Measurements from ENCODE around the gene ZNF580. TPM values are rescaled to one million over a fixed set of nuclear protein-coding genes. Genes with fewer than 3 reads are reported as not detected.

The ZNF580 gene
- total and polyA plus RNA-seq, 2 of the 13 experiments (the other 11 are each of a cell fraction or from before 2014, with no cell fraction given) = 4.4 to 6.0 TPM

- TF ChIP-seq MATR3 (CRISPR knock-in tag; IDR thresholded peaks at IDR 0.05) = no peak
- TF ChIP-seq, protein P1, sequence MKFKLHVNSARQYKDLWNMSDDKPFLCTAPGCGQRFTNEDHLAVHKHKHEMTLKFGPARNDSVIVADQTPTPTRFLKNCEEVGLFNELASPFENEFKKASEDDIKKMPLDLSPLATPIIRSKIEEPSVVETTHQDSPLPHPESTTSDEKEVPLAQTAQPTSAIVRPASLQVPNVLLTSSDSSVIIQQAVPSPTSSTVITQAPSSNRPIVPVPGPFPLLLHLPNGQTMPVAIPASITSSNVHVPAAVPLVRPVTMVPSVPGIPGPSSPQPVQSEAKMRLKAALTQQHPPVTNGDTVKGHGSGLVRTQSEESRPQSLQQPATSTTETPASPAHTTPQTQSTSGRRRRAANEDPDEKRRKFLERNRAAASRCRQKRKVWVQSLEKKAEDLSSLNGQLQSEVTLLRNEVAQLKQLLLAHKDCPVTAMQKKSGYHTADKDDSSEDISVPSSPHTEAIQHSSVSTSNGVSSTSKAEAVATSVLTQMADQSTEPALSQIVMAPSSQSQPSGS (CRISPR knock-in tag; IDR thresholded peaks at IDR 0.05) = peak; percentile 45; the same call in 1 of the 2 replicates
- TF ChIP-seq CREM (IDR thresholded peaks at IDR 0.05) = peak; percentile 92
- peak; percentile 60; the same call in 1 of the 2 replicates for TF ChIP-seq CREM (CRISPR knock-in tag; IDR thresholded peaks at IDR 0.05)
- TF ChIP-seq ZNF772 (CRISPR knock-in tag; IDR thresholded peaks at IDR 0.05) = peak; percentile 60; the same call in 1 of the 2 replicates
- no peak for TF ChIP-seq TCF7L2 (IDR thresholded peaks at IDR 0.05; ENCODE audit: low read depth, low read length)
- no peak for TF ChIP-seq ZSCAN5A (CRISPR knock-in tag; IDR thresholded peaks at IDR 0.05; ENCODE audit: borderline replicate concordance)
- TF ChIP-seq, protein P2, sequence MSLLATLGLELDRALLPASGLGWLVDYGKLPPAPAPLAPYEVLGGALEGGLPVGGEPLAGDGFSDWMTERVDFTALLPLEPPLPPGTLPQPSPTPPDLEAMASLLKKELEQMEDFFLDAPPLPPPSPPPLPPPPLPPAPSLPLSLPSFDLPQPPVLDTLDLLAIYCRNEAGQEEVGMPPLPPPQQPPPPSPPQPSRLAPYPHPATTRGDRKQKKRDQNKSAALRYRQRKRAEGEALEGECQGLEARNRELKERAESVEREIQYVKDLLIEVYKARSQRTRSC (CRISPR knock-in tag; IDR thresholded peaks at IDR 0.05; ENCODE audit: low read depth) = no peak
- no peak for TF ChIP-seq STAG1 (CRISPR knock-in tag; IDR thresholded peaks at IDR 0.05)
- no peak for TF ChIP-seq TEF (CRISPR knock-in tag; IDR thresholded peaks at IDR 0.05)
- no peak for TF ChIP-seq ZNF512 (CRISPR knock-in tag; IDR thresholded peaks at IDR 0.05)
- TF ChIP-seq, protein P3, sequence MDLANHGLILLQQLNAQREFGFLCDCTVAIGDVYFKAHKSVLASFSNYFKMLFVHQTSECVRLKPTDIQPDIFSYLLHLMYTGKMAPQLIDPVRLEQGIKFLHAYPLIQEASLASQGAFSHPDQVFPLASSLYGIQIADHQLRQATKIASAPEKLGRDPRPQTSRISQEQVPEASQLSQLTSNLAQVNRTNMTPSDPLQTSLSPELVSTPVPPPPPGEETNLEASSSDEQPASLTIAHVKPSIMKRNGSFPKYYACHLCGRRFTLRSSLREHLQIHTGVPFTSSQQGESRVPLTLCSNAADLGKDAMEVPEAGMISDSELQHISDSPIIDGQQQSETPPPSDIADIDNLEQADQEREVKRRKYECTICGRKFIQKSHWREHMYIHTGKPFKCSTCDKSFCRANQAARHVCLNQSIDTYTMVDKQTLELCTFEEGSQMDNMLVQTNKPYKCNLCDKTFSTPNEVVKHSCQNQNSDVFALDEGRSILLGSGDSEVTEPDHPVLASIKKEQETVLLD (CRISPR knock-in tag; IDR thresholded peaks at IDR 0.05; ENCODE audit: low read depth) = peak; percentile 91
- TF ChIP-seq, protein P4, sequence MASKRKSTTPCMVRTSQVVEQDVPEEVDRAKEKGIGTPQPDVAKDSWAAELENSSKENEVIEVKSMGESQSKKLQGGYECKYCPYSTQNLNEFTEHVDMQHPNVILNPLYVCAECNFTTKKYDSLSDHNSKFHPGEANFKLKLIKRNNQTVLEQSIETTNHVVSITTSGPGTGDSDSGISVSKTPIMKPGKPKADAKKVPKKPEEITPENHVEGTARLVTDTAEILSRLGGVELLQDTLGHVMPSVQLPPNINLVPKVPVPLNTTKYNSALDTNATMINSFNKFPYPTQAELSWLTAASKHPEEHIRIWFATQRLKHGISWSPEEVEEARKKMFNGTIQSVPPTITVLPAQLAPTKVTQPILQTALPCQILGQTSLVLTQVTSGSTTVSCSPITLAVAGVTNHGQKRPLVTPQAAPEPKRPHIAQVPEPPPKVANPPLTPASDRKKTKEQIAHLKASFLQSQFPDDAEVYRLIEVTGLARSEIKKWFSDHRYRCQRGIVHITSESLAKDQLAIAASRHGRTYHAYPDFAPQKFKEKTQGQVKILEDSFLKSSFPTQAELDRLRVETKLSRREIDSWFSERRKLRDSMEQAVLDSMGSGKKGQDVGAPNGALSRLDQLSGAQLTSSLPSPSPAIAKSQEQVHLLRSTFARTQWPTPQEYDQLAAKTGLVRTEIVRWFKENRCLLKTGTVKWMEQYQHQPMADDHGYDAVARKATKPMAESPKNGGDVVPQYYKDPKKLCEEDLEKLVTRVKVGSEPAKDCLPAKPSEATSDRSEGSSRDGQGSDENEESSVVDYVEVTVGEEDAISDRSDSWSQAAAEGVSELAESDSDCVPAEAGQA (IDR thresholded peaks at IDR 0.05; ENCODE audit: low read depth) = peak; percentile 87
- TF ChIP-seq, protein P4 (CRISPR knock-in tag; IDR thresholded peaks at IDR 0.05; ENCODE audit: borderline replicate concordance) = peak; percentile 60; the same call in 1 of the 2 replicates
Observed at GRCh38 chr19:55674841-55675660, 34.2 kb downstream of the ZNF580 start, which contains the start of gene EPN1 (continued).
